SU-DHL-6 (cell line): ENCODE measurements around the gene R3HDM2.

Source experiments
- EZH2phosphoT487 ChIP-seq: fragments of 200-600 bp; sonication (generic), shearing (Covaris generic); conservative IDR thresholded peaks from 2 replicates; pipeline ENCODE4 v1.6.1; 2018; ENCODE audit warnings: mild to moderate bottlenecking, antibody characterized with exemption, low read length, moderate library complexity, mixed read lengths
- TF ChIP-seq, protein P1 (sequence below): fragments of 200-600 bp; sonication (generic); IDR thresholded peaks from one replicate; pipeline ENCODE4 v1.5.1; 2017; ENCODE audit warnings: antibody characterized with exemption, mild to moderate bottlenecking, low read length, moderate library complexity; ENCODE audit not compliant: insufficient read depth, poor library complexity, severe bottlenecking

DNA sequence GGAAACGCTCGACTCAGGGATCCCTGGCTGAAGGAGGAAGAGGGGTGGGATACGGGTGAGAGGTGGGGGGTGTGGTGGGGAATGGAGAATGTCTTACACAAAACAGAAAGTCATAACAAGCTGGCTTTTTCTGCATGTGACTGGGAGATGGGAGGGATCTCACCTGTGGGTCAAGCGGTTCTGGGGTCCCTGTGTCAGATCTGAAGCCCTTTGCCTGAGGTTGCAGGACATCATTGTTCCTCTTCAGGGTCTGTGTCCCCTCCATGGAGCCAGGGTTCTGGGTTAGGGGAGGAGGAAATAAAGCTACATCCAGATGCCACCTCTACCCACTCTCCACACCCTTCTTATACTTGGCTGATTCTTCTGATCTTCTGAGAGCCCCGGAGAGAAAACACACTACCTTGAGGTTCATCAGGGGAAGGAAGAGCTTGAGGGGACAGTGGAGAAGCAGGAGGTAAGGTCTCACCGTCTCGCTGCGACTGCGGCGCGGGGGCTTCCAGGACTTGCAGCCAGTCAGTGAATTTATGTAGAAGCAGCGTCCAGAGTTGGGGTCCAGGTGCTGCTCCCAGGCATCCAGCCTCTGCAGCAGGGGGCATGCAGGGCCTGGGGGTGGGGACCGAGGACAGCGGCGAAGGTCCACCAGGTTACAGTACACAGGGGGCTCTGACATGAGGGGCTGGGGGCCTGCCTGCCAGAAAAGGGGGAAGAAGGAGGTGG is 46.3 kb upstream of the R3HDM2 start:
- TF ChIP-seq, protein P1, sequence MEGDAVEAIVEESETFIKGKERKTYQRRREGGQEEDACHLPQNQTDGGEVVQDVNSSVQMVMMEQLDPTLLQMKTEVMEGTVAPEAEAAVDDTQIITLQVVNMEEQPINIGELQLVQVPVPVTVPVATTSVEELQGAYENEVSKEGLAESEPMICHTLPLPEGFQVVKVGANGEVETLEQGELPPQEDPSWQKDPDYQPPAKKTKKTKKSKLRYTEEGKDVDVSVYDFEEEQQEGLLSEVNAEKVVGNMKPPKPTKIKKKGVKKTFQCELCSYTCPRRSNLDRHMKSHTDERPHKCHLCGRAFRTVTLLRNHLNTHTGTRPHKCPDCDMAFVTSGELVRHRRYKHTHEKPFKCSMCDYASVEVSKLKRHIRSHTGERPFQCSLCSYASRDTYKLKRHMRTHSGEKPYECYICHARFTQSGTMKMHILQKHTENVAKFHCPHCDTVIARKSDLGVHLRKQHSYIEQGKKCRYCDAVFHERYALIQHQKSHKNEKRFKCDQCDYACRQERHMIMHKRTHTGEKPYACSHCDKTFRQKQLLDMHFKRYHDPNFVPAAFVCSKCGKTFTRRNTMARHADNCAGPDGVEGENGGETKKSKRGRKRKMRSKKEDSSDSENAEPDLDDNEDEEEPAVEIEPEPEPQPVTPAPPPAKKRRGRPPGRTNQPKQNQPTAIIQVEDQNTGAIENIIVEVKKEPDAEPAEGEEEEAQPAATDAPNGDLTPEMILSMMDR: no peak
- no peak for TF ChIP-seq EZH2phosphoT487
